ENCODE results near the gene UAP1L1.

UAP1L1 gene

DNA sequence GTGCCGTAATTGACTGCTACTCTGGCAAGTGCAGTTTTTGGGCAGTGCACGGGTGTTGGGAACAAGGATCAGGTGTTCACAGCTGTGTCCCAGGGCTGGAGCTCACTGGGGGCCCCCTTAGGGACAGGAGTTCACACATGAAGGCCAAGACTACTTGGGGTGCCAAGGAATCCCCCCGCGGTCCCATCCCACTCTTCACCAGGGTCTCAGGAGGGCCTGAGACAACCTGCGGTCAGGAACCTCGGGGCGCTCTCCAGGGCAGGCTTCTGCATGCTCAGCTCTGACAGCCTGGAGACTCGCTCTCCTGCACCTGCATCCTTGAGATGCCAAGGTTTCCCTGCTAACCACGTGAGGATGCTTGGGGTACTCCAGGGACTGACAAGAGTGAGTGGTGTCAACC is 7.2 kb downstream of the UAP1L1 start:
- DNase-seq (ENCODE audit: low read depth in 1 of 2, low spot score in 1 of 2), result no peak
- no peak overlapping the region for H3K27ac ChIP-seq (replicated peaks)
- TF ChIP-seq SPI1 (IDR thresholded peaks at IDR 0.05; ENCODE audit: borderline replicate concordance, low read depth) (no peak), GABPA (IDR thresholded peaks at IDR 0.05; ENCODE audit: low read depth) (no peak), POLR2AphosphoS5 (IDR thresholded peaks at IDR 0.05; ENCODE audit: low read depth) (no peak), REST (IDR thresholded peaks at IDR 0.05; ENCODE audit: insufficient replicate concordance, low read depth) (no peak)
- TF ChIP-seq, protein P1, sequence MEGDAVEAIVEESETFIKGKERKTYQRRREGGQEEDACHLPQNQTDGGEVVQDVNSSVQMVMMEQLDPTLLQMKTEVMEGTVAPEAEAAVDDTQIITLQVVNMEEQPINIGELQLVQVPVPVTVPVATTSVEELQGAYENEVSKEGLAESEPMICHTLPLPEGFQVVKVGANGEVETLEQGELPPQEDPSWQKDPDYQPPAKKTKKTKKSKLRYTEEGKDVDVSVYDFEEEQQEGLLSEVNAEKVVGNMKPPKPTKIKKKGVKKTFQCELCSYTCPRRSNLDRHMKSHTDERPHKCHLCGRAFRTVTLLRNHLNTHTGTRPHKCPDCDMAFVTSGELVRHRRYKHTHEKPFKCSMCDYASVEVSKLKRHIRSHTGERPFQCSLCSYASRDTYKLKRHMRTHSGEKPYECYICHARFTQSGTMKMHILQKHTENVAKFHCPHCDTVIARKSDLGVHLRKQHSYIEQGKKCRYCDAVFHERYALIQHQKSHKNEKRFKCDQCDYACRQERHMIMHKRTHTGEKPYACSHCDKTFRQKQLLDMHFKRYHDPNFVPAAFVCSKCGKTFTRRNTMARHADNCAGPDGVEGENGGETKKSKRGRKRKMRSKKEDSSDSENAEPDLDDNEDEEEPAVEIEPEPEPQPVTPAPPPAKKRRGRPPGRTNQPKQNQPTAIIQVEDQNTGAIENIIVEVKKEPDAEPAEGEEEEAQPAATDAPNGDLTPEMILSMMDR (IDR thresholded peaks at IDR 0.05; ENCODE audit: insufficient read depth, low read length), result no peak
- no peaks in the 10 kb centered on the region for H3K27me3 ChIP-seq (ENCODE audit: insufficient read depth, poor library complexity, severe bottlenecking)
- no peak overlapping the region for H3K4me3 ChIP-seq (replicated peaks; ENCODE audit: insufficient read depth, low read length)

DNA sequence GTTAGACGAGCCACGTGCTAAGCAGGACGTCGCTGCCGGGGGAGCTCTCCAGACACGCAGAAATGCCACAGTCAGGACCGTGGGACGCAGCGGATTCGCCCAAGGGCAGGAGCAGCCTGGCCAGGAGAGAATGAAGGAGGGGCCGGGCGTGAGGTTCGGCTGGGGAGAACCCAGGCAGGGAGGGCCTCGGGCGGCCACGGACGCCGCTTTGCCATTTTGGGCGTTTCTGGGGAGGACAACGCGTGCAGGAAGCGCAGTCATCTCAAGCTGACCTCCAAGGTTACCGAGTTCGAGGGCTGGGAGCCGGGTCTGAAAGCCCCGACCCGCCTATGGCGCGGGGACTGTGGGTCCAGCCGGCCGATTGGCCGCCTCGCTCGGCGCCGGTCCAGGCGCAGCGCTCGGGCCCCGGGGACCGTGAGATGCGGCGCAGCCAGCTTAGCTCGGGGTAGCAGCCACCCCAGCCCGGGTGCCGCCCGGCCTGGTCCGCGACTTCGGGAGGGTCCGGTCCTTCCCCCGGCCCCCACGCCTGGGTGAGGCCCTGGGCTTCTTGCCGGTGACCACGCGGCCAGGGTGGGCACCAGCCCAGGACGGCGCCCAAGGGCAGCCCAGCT is 8.7 kb downstream of the UAP1L1 start:
- H3K4me3 ChIP-seq (replicated peaks; ENCODE audit: insufficient read depth, low read length), result peak overlapping the region; percentile 59
- peak in 1 of 2 experiments; percentile 31 for DNase-seq (ENCODE audit: low read depth in 1 of 2, low spot score in 1 of 2)
- no peak for TF ChIP-seq GABPA (IDR thresholded peaks at IDR 0.05; ENCODE audit: low read depth)
- no peak for TF ChIP-seq SPI1 (IDR thresholded peaks at IDR 0.05; ENCODE audit: borderline replicate concordance, low read depth)
- TF ChIP-seq REST (IDR thresholded peaks at IDR 0.05; ENCODE audit: insufficient replicate concordance, low read depth), result no peak
- TF ChIP-seq, protein P1 (IDR thresholded peaks at IDR 0.05; ENCODE audit: insufficient read depth, low read length), result no peak
- no peak for TF ChIP-seq POLR2AphosphoS5 (IDR thresholded peaks at IDR 0.05; ENCODE audit: low read depth)
- H3K27ac ChIP-seq (replicated peaks), result peak overlapping the region; percentile 90
- H3K27me3 ChIP-seq (ENCODE audit: insufficient read depth, poor library complexity, severe bottlenecking), result no peaks in the 10 kb centered on the region

- Histone ChIP-seq H3K27ac (replicated peaks) (peak within 1 kb of the TSS; percentile 90), H3K27me3 (ENCODE audit: insufficient read depth, poor library complexity, severe bottlenecking) (no peaks in the 10 kb centered on the region), H3K4me3 (replicated peaks; ENCODE audit: insufficient read depth, low read length) (peak within 1 kb of the TSS; percentile 59)
- DNase-seq (ENCODE audit: low read depth in 1 of 2, low spot score in 1 of 2), result peak; percentile 99 to 100
- TF ChIP-seq, protein P1 (IDR thresholded peaks at IDR 0.05; ENCODE audit: insufficient read depth, low read length), result no peak
- TF ChIP-seq POLR2AphosphoS5 (IDR thresholded peaks at IDR 0.05; ENCODE audit: low read depth), result peak; percentile 31; the same call in 1 of the 2 replicates
- peak; percentile 52; the same call in 1 of the 2 replicates for TF ChIP-seq SPI1 (IDR thresholded peaks at IDR 0.05; ENCODE audit: borderline replicate concordance, low read depth)
Measured at GRCh38 chr9:137086531-137087408, 9.5 kb downstream of the UAP1L1 start, which contains the start of gene MAN1B1. TSS of gene MAN1B1 (plus strand) at chr9:137086985. CDS start at chr9:137087000, 15 bp downstream.

All from HL-60 (cell line).